GM19467 (cell line): ENCODE results near the gene TEAD3.

Experiments
- ATAC-seq: cut with Tn5 transposase; IDR thresholded peaks from one replicate; pipeline ENCODE4 v1.9.1; 2021; ENCODE audit warnings: mild to moderate bottlenecking, moderate library complexity; ENCODE audit not compliant: unreplicated experiment

Gene TEAD3

DNA sequence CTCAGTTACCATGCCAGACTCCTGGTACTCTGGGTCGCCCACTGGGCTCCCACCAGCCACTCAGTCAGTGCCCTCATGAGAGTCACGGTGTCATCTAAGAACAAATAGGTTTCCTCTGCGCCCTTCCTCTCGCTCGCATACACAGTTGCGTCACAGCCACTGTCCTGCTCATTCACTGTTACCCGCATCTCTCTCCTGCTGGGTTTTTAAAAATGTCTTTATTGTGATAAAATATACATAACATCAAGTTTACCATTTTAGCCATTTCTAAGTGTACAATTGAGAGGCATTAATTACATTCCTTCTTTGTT, 4.0 kb downstream of the TEAD3 start:
- ATAC-seq: no peak

- no peak for ATAC-seq
Measured at GRCh38 chr6:35492258-35492973, 4.5 kb downstream of the TEAD3 start.

DNA sequence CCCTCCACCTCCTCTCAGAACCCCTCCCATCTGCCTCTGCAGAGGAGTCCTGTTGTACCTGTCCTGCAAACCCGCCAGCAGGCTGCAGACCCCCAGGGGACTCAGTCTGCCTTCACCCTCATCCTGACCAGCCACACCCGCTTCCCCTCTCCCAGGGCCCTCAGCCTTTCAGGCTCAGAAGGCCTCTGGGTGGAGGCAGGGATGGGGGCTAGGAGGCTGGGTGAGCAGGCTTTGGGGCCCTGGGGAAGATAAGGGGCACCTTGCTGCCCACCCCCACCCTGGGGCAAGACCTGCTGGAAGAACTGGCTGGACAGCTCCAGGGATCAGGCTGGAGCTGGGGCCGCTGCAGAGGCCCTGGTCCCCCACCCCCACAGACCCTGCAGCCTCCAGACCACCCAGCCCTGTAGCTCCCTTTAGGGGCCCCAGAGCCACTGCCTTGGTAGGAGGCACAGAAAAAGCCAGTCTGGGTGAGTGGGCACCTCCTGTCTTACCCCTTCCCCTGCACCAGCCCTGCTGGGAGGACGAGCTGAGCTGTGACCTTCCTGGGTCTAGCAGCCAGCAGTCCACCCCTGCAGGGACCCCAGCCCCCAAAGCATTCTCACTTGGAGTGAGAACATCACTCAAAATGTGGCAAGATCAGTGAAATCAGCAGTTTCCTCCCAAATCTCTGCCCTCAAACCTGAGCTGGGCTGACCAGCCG, 5.2 kb downstream of the TEAD3 start:
- no peak for ATAC-seq

GRCh38 chr6:35490821-35491557, 5.9 kb downstream of the TEAD3 start:
- ATAC-seq: no peak

- no peak for ATAC-seq
Measured at GRCh38 chr6:35489995-35490791, 6.7 kb downstream of the TEAD3 start.

- ATAC-seq: no peak
Measured at GRCh38 chr6:35489066-35489465, 7.8 kb downstream of the TEAD3 start.

GRCh38 chr6:35488517-35488862, 8.4 kb downstream of the TEAD3 start:
- ATAC-seq: no peak

DNA sequence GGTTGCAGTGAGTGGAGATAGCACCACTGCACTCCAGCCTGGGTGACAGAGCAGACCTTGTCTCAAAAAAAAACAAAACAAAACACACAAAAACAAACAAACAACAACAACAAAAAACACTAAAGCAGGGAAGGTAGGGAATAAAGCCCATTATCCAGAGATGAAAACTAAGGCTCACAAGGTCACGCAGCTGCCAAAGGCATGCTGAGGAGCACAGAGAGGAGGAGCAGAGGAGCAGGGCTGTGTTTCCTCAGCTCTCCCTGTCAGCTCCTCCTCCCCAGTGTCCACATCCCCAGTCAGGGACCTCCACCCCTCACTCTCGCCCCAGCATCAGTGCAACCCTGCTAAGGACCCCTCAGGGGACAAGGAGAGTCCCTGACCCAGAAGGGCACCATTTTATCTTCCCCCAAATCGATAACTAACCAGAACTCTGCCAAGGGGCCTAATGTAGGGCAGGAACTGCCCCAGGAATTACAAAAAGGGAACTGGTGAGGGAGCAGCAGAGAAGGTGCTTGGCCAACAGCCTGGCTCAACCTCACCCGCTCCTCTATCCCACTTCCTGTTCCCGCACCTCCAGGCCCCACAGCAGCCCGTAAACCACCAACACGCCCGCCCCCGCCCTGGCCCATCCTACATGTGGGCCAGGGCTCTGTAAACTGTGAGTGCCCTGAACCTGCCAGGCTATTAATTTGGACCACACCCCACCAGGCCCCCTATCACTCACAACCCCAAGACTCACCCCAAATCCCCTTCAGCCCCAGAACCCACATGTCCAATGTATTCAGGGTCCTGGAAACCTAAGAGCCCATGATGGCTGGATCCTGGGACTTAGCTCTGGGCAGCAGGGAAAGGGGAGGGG, 9.0 kb downstream of the TEAD3 start:
- ATAC-seq: no peak

DNA sequence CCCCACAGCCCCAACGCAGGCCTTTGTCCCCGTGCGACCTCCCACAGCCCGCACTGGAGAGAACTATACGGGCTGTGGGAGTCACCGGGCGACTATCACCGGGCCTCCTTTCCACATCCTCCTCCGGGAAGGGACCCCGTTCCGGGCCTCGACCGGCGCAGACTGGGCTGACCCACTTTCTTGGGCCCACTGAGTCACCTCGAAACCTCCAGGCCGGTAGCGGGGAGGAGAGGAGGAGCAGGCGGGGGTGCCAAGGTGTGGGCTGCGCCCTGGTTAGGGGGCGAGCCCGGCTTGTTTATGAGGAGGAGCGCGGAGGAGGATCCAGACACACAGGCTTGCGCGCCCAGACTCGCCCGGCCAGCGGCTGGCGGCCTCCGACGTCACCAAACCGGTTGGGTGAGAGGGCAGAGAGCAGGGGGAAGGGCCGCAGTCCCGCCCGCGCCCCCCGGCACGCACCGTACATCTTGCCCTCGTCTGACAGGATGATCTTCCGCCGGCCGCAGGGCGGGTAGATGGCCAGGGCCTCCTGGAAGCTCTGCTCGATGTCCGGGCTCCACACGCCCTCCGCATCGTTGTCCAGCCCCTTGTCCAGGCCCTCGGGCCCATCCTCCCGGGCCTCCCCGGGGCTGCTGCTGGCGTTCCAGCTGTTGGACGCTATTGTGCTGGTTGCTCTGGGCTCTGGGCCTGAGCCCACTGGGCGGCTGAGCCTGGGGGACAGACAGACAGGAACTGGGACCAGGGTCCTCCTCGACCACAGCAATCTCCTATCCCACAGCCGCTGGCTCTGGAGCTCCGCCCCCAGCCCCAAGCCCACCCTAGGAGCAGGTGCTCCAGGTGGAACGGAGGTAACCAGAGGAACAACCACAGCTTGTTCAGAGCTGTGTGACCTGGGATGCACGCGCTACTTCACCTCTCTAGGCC, 10.6 kb downstream of the TEAD3 start:
- ATAC-seq: no peak

DNA sequence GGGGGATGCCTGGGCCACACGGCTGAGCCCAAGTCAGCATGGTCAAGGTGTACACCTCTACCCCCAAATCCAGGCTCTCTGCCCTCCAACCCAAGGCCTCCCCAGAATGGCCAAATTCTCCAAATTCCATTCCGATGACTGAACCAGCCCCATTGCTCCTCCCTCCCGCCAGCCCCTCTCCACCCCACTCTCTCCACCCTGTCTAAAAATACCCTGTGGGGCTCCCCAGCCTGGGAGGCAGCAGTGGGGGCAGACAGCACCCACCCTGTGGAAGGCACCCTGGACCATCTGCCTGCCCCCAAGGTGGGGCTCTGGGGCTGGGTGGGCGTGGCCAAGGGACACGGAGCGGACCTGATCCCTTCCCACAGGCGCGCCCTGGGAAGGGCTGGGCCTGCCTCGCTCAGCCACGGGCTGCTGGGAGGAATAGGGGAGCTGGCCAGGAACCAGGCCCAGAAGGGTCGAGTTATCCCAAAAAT, 11.4 kb downstream of the TEAD3 start:
- no peak for ATAC-seq

- no peak for ATAC-seq
Measured at GRCh38 chr6:35484921-35485392, 11.9 kb downstream of the TEAD3 start.

- ATAC-seq: no peak
Measured at GRCh38 chr6:35483893-35484645, 12.8 kb downstream of the TEAD3 start.

DNA sequence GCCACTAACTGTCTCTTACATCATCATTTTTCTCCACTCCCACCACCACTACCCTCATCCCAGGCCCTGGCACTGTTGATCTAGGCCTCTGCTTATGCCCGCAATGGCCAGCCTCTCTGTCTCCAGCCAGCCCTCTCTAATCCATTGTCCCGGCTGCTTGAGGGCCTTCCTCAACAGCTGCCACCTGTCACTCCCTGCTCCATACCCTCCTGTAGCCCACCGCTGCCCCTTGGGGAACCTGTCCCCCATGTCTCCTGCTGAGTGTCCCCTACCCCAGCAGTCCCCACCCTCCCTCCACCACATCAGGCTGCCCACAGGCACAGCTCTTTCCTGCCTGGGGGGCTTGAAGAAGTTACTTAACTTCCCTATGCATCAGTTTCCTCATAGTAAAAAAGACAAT, 13.4 kb downstream of the TEAD3 start:
- no peak for ATAC-seq

GRCh38 chr6:35483062-35483461, 13.8 kb downstream of the TEAD3 start:
- ATAC-seq: no peak

DNA sequence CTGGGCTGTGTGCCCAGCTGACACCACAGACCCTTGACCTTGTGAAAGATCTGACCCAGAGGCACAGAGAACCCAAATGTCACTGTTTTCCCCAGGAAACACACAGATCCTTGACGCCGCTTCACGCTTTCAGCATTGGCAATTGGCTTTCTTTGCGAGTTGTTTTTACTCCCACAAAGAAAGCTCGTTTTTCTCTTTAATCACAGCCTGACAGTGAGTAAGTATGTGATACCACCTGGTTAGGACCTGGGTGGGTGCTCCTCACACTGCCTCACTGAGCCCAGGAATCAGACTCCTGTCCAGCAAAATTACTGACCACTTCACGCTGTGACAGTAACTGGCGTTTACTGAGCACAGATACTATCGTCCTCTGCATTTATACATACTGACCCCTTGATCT, 15.7 kb downstream of the TEAD3 start:
- ATAC-seq: no peak

- no peak for ATAC-seq
Measured at GRCh38 chr6:35480176-35480575, 16.7 kb downstream of the TEAD3 start.

DNA sequence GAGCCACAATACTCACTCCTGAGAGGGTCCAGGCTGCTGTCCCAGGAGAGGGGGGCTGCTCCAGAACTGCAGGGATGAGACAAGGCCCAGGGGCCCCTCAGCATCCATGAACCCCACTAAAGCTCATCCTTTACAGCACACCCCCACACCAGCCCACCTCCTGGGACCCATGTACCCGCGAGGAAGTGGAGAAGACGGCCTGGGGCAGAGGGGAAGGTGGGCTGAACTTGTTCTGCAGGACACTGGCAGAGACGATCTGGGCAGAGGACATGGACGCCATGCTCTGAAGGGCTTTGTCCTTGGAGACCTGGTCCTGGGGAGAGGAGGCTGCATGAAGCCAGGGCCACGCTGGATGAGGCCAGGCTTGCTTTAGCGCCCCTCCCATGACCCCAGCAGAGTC, 18.6 kb downstream of the TEAD3 start:
- ATAC-seq: no peak

GRCh38 chr6:35477551-35478179, 19.2 kb downstream of the TEAD3 start:
- no peak for ATAC-seq
